Measurements from ENCODE around the gene F3.

Gene F3

GRCh38 chr1:94514095-94514727 lies 27.3 kb downstream of the F3 start:
- DNase-seq (ENCODE audit: insufficient read length, low spot score) (no peak), FAIRE-seq (no peak)
- TF ChIP-seq CTCF (IDR thresholded peaks at IDR 0.05; ENCODE audit: insufficient read depth, missing control alignments), result peak; percentile 56

GRCh38 chr1:94512816-94513215 lies 28.7 kb downstream of the F3 start:
- no peak for DNase-seq (ENCODE audit: insufficient read length, low spot score)
- no peak for FAIRE-seq
- TF ChIP-seq CTCF (IDR thresholded peaks at IDR 0.05; ENCODE audit: insufficient read depth, missing control alignments), result no peak

GRCh38 chr1:94504601-94505000 lies 37.0 kb downstream of the F3 start:
- TF ChIP-seq CTCF (IDR thresholded peaks at IDR 0.05; ENCODE audit: insufficient read depth, missing control alignments), result no peak
- no peak for FAIRE-seq
- no peak for DNase-seq (ENCODE audit: insufficient read length, low spot score)

GRCh38 chr1:94503153-94503552 lies 38.4 kb downstream of the F3 start:
- FAIRE-seq (no peak), DNase-seq (ENCODE audit: insufficient read length, low spot score) (no peak)
- no peak for TF ChIP-seq CTCF (IDR thresholded peaks at IDR 0.05; ENCODE audit: insufficient read depth, missing control alignments)

GRCh38 chr1:94501935-94502334 lies 39.6 kb downstream of the F3 start:
- FAIRE-seq (no peak), DNase-seq (ENCODE audit: insufficient read length, low spot score) (no peak)
- TF ChIP-seq CTCF (IDR thresholded peaks at IDR 0.05; ENCODE audit: insufficient read depth, missing control alignments), result no peak

- FAIRE-seq (no peak), DNase-seq (ENCODE audit: insufficient read length, low spot score) (no peak)
- TF ChIP-seq CTCF (IDR thresholded peaks at IDR 0.05; ENCODE audit: insufficient read depth, missing control alignments), result no peak
Measured at GRCh38 chr1:94501426-94501825, 40.1 kb downstream of the F3 start.

GRCh38 chr1:94496076-94496755 lies 45.3 kb downstream of the F3 start:
- no peak for TF ChIP-seq CTCF (IDR thresholded peaks at IDR 0.05; ENCODE audit: insufficient read depth, missing control alignments)
- DNase-seq (ENCODE audit: insufficient read length, low spot score) (no peak), FAIRE-seq (no peak)

Data from D721Med (cell line).